Mononuclear cell (primary cell): Measurements from ENCODE around the gene ADGRA1. TPM values are rescaled to one million over a fixed set of nuclear protein-coding genes. Genes with fewer than 3 reads are reported as not detected.

Experiments
- H3K27me3 ChIP-seq: 2 replicates; pipeline ENCODE4 v1.6.0; 2011; ENCODE audit warnings: low read length, control low read depth; ENCODE audit not compliant: insufficient read depth
- H3K4me1 ChIP-seq: 2 replicates; pipeline ENCODE4 v1.5.1; 2011; ENCODE audit warnings: mild to moderate bottlenecking, low read length, control low read depth; ENCODE audit not compliant: insufficient read depth
- H3K4me3 ChIP-seq: 2 replicates; pipeline ENCODE4 v1.5.1; 2011; ENCODE audit warnings: mild to moderate bottlenecking, low read length, moderate library complexity
- H3K9me3 ChIP-seq: 2 replicates; pipeline ENCODE4 v1.5.1; 2011; ENCODE audit warnings: low read depth, mild to moderate bottlenecking, control low read depth, low read length
- total RNA-seq: library from RNA; depleted of rRNA; stranded (reverse); fragments of >200 nt; gene quantifications from one replicate; pipeline ENCODE4 v1.2.3, GENCODE V29; 2012

The ADGRA1 gene
- total RNA-seq, 1 donor: not detected

DNA sequence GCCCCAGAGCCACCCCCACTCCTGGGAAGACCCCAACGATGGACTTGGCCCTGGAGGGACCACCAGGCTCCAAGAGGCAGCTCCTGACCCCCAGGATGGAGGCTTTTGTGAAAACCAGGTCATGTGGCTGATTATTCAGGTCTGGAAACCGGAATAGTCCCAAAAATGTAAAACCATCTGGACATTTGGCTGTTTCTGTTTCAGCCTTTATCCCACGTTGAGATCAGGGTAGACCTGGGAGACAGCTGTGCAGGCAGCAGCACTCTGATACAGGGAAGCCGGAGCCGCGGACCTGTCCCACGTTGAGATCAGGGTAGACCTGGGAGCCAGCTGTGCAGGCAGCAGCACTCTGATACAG, 7.1 kb upstream of the ADGRA1 start:
- no peaks in the 10 kb centered on the region for H3K9me3 ChIP-seq
- H3K27me3 ChIP-seq: no peaks in the 10 kb centered on the region
- H3K4me1 ChIP-seq: no peaks in the 10 kb centered on the region
- H3K4me3 ChIP-seq: no peak overlapping the region

DNA sequence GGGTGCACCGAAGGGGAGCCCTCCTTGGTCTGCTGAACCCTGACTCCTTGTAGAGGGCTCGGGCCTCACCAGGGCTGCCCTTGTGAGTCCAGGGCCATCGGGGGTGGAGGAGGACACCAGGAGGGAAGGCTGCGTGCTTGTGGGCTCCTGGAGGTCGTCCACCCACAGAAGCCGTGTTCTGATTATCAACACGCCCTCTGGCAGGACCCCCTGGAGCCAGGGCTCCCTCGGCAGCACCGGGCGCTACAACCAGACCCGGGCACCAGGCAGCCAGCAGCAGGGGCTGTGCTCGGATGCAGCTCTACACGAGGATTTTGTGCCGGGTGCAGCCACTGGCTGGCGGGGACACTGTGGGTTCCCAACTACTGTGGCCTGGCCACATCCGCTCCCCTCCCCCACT, 6.1 kb upstream of the ADGRA1 start:
- Histone ChIP-seq H3K4me3 (no peak overlapping the region), H3K27me3 (peaks cover under 1% of the 10 kb centered on the region)

DNA sequence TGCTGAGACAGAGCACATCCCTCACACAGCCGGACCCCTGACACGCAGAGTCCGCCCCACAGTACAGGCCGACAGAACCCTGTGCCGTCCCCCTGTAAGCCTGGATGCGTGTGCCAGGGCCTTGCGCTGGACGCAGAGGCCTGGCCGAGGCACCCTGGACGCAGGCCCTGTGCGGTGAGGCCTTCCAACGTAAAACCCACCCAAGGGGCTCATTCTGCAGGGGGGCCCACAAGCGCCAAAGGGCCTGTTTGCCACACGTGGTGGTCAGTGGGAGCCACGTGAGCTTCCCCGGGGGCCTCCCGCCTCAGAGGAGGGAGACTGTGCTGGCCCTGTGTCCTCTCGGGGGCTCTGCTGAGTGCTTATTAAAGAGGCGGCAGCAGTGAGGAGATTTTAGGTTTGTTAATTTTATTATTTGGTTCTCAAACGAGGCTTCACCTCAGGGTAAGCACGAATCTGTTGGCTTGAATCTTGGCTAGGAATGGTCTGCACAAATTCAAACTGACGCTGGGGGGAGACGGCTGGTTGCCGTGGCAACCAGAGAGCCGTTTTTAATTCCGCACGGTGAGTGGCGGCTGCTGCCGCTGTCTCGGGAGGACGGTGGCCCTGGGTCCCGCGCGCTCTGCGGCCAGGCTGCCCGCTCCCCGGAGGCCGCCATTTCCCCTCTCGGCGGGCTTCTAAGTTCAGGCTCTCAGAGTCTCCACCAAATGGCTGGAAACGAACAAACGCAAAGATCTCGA, 4.9 kb upstream of the ADGRA1 start:
- peaks cover 2% of the 10 kb centered on the region for H3K27me3 ChIP-seq
- no peak overlapping the region for H3K4me3 ChIP-seq
- no peaks in the 10 kb centered on the region for H3K4me1 ChIP-seq
- no peaks in the 10 kb centered on the region for H3K9me3 ChIP-seq

More for the DNA sequence above, 6.1 kb upstream of the ADGRA1 start:
- Histone ChIP-seq H3K9me3 (no peaks in the 10 kb centered on the region), H3K4me1 (no peaks in the 10 kb centered on the region)

DNA sequence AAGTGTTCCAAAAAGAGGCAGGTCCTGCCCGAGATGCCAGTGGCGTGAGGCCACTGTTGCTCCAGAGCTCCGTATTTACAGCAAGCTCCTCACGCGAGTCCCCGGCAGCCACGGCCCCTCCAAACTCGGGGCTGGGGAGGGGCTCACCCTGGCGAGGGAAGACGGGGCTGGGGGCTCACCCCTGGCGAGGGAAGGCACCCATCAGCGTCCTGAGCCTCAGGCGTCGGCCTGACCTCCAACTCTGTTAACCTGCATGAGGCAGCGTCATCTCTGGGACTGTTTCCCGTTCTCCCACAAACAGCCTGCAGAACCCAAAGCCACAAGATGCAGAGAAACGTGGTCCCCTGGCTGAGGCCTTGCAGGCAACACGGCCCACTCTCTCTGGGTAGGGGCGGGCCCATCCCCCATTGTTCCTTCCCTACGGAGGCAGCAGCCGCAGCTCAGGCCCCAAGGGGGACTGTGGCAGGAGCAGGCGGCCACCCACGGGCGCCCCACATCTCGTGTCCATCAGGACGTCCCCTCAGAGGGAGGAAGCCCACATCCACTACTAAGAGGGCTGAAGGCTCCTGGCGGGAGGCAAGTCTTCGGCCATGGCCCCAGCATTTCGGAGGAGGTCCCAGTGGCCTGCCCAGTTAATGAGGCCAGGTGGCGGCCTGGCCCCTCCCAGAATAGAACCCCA, 4.2 kb upstream of the ADGRA1 start:
- no peaks in the 10 kb centered on the region for H3K4me1 ChIP-seq
- peaks cover 2% of the 10 kb centered on the region for H3K27me3 ChIP-seq
- H3K4me3 ChIP-seq: no peak overlapping the region
- H3K9me3 ChIP-seq: no peaks in the 10 kb centered on the region

DNA sequence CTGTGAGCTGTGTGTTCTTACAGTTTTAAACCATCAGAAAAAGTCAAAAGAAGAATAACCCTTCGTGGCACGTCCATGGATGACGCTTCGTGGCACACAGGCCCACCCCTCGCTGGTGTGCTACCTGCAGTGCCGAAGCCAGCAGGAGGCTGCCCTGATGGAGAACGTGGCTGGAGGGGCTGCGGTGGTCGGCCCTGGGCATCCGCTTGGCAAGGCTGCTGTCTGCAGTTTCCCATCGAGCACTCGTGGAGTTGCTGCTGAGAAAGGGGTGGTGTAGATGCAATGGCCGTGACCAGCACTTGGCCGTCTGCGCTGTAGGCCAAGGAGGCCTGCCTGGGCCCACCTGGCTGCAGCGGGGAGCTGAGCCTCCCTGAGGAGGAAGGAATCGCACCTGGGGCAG, 3.2 kb upstream of the ADGRA1 start:
- Histone ChIP-seq H3K4me3 (no peak overlapping the region), H3K27me3 (peaks cover 6% of the 10 kb centered on the region)

DNA sequence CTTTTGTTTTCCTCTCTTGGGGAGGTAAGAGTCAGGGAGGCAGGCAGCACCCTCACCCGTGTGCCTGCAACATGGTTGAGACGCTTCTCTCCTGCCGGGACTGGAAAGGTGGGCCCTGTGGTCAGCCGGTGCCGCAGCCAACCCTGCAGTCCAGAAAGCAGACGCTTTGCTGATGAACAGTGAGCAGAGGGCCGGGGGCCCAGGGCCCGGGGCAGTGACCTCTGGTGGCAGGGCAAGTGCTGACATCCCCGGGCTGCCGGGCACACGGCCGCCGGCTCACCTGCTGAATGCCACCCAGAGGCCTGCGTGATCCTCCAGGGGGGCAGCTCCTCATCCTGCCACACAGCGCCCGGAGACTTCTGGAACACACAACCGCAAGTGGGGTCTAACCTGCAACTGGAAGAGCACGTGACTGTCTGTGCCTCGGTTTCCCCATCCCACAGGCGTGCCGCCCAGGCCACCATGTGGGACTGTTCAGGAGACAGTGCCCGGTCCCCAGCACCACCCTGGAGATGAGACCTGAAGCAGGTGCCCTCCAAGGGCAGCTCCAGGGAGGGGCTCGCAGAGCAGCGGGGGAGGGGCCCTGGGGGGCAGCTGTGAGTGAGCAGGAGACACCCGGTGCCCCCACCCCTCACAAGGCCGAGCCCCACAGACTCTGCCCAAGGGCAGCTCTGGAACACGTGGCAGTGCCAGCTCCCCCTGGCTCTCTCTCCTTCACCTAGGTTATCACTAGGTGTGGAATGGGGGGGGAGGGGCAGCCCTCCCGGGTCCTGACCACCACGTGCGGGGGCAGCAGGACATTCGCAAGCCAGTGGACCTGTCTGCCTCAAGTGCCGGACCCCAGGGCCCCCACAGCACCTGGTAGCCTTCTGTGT, 2.2 kb upstream of the ADGRA1 start:
- Histone ChIP-seq H3K27me3 (peaks cover 6% of the 10 kb centered on the region), H3K4me1 (no peaks in the 10 kb centered on the region), H3K9me3 (no peaks in the 10 kb centered on the region), H3K4me3 (no peak overlapping the region)

More for the DNA sequence above, 3.2 kb upstream of the ADGRA1 start:
- no peaks in the 10 kb centered on the region for H3K4me1 ChIP-seq
- no peaks in the 10 kb centered on the region for H3K9me3 ChIP-seq

DNA sequence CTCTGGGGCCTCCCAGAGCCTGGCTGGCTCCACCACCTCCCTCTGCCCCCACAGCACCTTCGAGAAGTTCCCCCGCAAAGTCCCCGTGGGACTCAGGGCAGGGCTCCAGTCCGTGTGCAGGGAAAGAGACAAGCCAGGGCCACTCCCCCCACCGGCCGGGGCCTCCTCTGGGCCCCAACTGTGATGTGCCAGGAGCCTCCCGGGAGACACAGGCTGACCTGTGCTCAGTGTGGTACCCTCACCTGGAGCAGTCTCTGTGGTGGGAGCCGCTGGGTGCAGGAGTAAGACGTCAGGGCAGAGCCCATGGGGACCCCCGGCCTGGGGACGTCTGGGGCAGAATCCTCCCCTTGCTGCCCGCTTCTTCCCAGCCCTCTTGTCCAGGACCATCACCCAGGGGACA, 1.5 kb upstream of the ADGRA1 start:
- Histone ChIP-seq H3K9me3 (no peaks in the 10 kb centered on the region), H3K27me3 (peaks cover 6% of the 10 kb centered on the region), H3K4me1 (no peaks in the 10 kb centered on the region), H3K4me3 (no peak overlapping the region)

DNA sequence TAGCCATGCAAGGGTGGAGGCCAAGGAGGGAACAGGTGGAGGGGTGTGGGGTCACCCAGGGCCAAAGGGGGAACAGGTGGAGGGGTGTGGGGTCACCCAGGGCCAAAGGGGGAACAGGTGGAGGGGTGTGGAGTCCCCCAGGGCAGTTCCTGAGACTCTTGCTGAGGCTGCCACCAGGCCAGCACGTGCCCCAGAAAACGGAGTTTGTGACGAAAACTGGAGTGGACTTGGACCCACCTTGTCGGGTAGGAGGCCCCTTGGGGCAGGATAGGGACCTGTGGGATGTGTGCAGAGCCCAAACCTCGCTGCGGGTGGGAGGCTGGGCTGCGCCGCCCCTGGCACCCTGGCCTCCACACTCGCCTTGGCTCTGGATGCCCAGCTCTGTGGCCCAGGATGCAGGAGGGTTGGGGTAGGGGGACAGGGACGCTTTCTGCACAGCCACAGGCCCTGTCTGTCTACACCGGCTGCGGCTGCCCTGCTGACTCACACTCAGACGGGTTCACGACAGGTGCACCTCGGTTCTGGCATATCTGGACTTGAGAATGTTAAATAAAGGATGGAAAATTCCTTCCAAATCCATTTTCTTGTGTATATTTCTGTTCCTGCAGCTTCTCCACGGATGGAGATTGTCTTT, 562 bp upstream of the ADGRA1 start:
- Histone ChIP-seq H3K27me3 (peaks cover 6% of the 10 kb centered on the region), H3K4me1 (no peaks in the 10 kb centered on the region), H3K4me3 (no peak overlapping the region), H3K9me3 (no peaks in the 10 kb centered on the region)

DNA sequence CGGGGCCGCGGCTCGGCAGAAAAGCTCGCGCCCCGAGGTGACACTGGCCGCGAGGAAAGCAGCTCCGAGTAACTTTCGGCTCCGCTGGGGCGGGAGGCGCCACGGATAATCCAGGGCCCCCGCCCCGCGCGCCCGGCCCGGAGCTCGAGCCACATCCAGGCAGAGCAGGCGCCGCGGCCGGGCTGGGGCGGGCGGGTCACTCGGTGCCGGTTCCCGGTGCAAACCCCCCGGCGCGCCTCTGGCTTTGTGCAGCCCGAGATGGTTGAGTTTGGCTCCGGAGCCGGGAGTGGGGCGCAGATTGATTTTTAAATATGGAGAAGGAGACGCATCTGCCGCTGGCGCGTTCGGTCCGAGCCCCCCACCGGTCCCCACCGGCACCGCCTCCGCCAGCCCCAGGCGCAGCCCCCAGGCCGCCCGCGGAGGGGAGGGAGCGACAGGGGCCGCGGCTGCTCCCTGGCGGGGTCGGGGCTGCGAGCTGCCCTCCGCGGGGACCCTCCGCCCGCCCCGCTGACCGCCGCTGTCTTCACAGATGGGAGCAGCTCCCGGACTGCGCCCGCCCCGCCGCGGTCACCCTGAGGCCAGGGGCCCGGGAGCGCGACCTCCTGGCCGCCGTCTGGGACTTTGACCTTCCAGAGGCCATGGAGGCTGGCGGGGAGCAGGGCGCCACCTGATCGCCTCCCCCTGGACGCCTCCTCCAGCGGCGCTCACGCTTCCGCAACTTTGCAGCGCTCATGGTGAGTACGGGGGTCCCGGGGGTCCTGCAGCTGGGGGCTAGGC, 643 bp downstream of the ADGRA1 start:
- Histone ChIP-seq H3K9me3 (no peaks in the 10 kb centered on the region), H3K4me1 (no peaks in the 10 kb centered on the region), H3K27me3 (peaks cover 6% of the 10 kb centered on the region), H3K4me3 (no peak overlapping the region)

DNA sequence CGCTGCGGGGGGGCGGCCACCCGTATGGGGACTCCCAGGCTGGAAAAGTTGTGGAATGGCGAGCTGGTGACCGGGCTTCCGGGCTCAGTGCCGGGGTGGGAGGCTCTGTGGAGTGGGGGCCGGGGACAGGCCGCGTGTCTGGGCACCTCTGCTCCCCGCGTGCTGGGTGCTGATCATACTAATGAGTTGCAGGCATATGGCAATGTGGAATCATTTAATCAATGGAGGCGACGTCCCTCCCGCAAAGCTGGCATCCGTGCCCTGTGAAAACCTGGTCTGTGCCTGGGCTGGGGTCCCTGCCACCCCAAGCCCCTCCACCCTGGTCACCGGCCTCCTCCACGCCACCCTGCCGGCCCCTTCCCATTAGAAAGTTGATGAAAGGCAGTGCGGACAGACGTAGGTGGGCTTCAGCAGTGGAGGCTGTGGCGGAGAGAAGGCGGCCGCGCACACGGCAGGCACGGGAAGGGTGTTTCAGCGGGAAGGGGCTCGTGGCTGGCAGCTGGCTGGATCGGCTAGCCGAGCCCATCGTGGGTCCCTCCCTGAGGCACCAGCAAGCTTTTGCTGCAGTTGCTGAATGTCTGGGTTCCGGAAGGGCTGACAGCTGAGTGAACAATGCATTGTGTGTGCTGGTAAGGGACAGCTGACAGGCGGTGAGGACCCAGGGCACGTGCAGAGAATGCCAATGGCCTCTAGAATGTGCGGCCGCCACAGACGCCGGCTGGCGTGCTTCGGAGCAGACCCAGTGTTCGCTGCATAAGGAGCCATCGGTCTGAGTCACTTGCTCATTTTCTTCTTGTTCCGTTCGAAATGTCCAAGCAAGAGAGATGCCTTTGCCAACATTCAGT, 1.5 kb downstream of the ADGRA1 start:
- no peak overlapping the region for H3K4me3 ChIP-seq

DNA sequence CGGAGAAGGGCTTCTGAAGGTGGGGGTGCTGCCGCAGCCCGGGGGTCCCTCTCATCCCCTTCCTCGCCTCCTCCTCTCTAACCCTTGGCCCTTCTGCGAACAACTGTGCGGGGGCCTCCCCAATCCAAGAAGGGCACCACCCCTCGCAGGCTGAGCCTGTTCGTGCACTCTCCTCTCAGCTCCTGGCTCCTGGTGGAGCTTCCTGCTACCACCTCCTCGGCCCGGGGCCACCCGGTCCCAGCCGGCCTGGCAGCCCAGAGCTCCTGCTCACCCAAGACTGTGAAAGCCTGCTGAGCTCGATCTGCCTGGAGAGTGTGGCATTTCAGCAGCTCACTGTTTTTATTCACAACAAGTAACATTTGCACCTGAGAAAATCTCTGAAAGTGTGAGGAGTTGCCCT, 2.4 kb downstream of the ADGRA1 start:
- H3K27me3 ChIP-seq: peaks cover 6% of the 10 kb centered on the region
- no peaks in the 10 kb centered on the region for H3K9me3 ChIP-seq
- no peaks in the 10 kb centered on the region for H3K4me1 ChIP-seq
- no peak overlapping the region for H3K4me3 ChIP-seq

More for the DNA sequence above, 1.5 kb downstream of the ADGRA1 start:
- Histone ChIP-seq H3K4me1 (no peaks in the 10 kb centered on the region), H3K9me3 (no peaks in the 10 kb centered on the region), H3K27me3 (peaks cover 6% of the 10 kb centered on the region)

DNA sequence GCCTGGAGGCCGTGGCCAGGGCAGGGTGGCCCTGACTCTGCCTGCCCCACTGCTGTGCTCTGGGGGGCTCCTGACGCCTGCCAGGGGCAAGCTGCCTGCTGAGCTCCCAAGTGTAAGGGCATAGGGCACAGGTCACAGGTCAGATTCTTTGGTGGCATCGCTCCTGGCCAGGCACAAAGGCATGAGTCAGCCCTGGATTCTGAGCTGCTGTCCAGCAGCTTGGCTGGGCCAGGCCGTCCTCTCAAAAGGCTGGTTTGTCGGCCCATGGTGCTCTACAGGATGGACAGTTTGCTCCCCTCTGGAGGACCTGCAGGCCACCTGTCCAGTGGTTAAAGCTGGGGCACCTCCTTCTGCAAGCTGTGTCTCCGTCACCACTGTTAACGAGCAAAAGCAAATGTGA, 2.9 kb downstream of the ADGRA1 start:
- H3K9me3 ChIP-seq: no peaks in the 10 kb centered on the region
- no peaks in the 10 kb centered on the region for H3K4me1 ChIP-seq
- H3K27me3 ChIP-seq: peaks cover 6% of the 10 kb centered on the region
- H3K4me3 ChIP-seq: no peak overlapping the region

DNA sequence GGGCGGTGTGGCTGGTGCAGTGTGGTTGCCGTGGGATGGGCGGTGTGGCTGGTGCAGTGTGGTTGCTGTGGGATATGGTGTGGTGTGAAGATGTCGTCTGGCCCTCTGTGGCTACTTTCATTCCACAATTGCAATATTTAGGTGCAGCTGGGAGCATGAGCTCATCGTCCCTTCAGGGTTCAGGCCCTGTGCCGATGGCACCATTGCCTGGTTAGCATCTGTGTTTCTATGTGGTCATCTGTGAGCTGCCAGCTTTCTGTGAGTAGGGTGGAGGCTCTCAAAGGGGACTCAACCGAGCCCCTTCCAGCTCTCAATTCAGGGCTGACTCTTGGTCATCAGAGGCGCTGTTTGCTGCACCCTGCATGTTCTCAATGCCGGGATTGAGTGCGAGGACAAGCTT, 3.6 kb downstream of the ADGRA1 start:
- H3K4me1 ChIP-seq: no peaks in the 10 kb centered on the region
- no peak overlapping the region for H3K4me3 ChIP-seq
- H3K27me3 ChIP-seq: peaks cover 6% of the 10 kb centered on the region
- H3K9me3 ChIP-seq: no peaks in the 10 kb centered on the region

DNA sequence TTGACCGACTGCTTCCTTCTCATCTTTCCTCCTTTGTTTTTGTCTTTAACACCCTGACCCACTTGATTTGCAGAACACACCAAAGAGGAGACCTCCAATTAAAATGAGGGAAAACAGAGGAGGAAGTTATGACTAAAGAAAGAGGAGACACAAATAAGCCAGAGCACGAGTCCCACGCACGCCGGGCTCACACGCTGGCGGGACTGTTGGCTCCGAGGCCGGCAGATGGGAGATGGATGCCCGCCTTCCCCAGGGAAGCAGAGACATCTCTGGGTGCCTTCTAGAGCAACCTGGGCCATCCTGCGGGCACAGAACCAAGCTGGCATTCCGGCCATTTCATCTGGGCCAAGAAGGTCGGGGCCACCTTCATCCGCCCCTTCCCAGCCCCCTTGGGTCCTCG, 5.6 kb downstream of the ADGRA1 start:
- no peaks in the 10 kb centered on the region for H3K9me3 ChIP-seq
- H3K4me1 ChIP-seq: no peaks in the 10 kb centered on the region
- H3K4me3 ChIP-seq: no peak overlapping the region
- H3K27me3 ChIP-seq: peaks cover 4% of the 10 kb centered on the region
